Right ventricle myocardium superior (tissue), 1 donor: ENCODE results near the gene XYLT1. TPM values are rescaled to one million over a fixed set of nuclear protein-coding genes. Genes with fewer than 3 reads are reported as not detected.
A peak's percentile ranks its signal among the peaks of the same experiment; 100 is the strongest.

Source experiments
- ATAC-seq: fragments of 200-7000 bp; cut with Tn5 transposase; one replicate; pipeline ENCODE4 v1.9.1; 2020; ENCODE audit warnings: mild to moderate bottlenecking; ENCODE audit not compliant: poor library complexity
- DNase-seq: peaks from one replicate; pipeline ENCODE4 v3.0.0-alpha.2; 2020
- intact Hi-C: fragments of 100-400 bp; cut with DNase I; formaldehyde crosslinking; loops from one replicate; pipeline ENCODE4 v1.11.2; 2022
- total RNA-seq: library from RNA; stranded (reverse); fragmentation: NEBNext Ultra II Directional; extraction: Animal tissue kit (Norgen Biotek cat#: 25700); gene quantifications from one replicate; pipeline ENCODE4 v1.2.1, GENCODE V29; 2021
- donor health status: DM: no; HTN: yes; CAD: no; lungs with severe emphysema.

Gene XYLT1
- total RNA-seq, 1 donor from 2014 or later, result 1.7 TPM

- DNase-seq, result no peak
- intact Hi-C loops, result no loop called here
- ATAC-seq, result no peak
These were observed 175.9 kb downstream of the XYLT1 start for GRCh38 chr16:17294856-17295255.

GRCh38 chr16:17293813-17294558, 176.8 kb downstream of the XYLT1 start:
- intact Hi-C loops, result no loop called here
- no peak for ATAC-seq
- no peak for DNase-seq

- intact Hi-C loops, result no loop called here
- DNase-seq (no peak), ATAC-seq (no peak)
These were observed 179.5 kb downstream of the XYLT1 start for GRCh38 chr16:17291289-17291688.

- no peak for DNase-seq
- intact Hi-C loops, result no loop called here
- ATAC-seq, result peak; percentile 31
These were observed 180.8 kb downstream of the XYLT1 start for GRCh38 chr16:17289674-17290635.

- intact Hi-C loops, result no loop called here
- DNase-seq (no peak), ATAC-seq (no peak)
These were observed 181.7 kb downstream of the XYLT1 start for GRCh38 chr16:17289050-17289449.

- intact Hi-C loops, result no loop called here
- ATAC-seq, result peak; percentile 67
These were observed 183.5 kb downstream of the XYLT1 start for GRCh38 chr16:17287166-17287800.

GRCh38 chr16:17286443-17286842, 184.3 kb downstream of the XYLT1 start:
- DNase-seq (no peak), ATAC-seq (no peak)
- intact Hi-C loops, result no loop called here

More at GRCh38 chr16:17287166-17287800, 183.5 kb downstream of the XYLT1 start:
- no peak for DNase-seq

GRCh38 chr16:17283016-17283415, 187.7 kb downstream of the XYLT1 start:
- intact Hi-C loops, result no loop called here
- ATAC-seq (no peak), DNase-seq (no peak)

GRCh38 chr16:17282247-17282646, 188.5 kb downstream of the XYLT1 start:
- DNase-seq (no peak), ATAC-seq (no peak)
- intact Hi-C loops, result no loop called here

- DNase-seq, result no peak
- no peak for ATAC-seq
- intact Hi-C loops, result no loop called here
These were observed 189.7 kb downstream of the XYLT1 start for GRCh38 chr16:17281052-17281451.

- ATAC-seq (no peak), DNase-seq (no peak)
- intact Hi-C loops, result loop anchor here (5.0 kb wide), 1 partner anchor 188 kb away; no protein-coding TSS in a partner anchor
These were observed 191.8 kb downstream of the XYLT1 start for GRCh38 chr16:17278988-17279387.

GRCh38 chr16:17277981-17278381, 192.8 kb downstream of the XYLT1 start:
- peak; percentile 52 for DNase-seq
- intact Hi-C loops, result loop anchor here (5.0 kb wide), 1 partner anchor 189 kb away; no protein-coding TSS in a partner anchor
- ATAC-seq, result peak; percentile 78

GRCh38 chr16:17276610-17277009, 194.2 kb downstream of the XYLT1 start:
- intact Hi-C loops, result loop anchor here (5.0 kb wide), 1 partner anchor 191 kb away; no protein-coding TSS in a partner anchor
- ATAC-seq, result no peak
- no peak for DNase-seq

- DNase-seq, result no peak
- intact Hi-C loops, result loop anchor here (5.0 kb wide), 1 partner anchor 191 kb away; no protein-coding TSS in a partner anchor
- no peak for ATAC-seq
These were observed 194.7 kb downstream of the XYLT1 start for GRCh38 chr16:17276010-17276530.

GRCh38 chr16:17275076-17276009, 195.4 kb downstream of the XYLT1 start:
- ATAC-seq, result peak; percentile 15
- intact Hi-C loops, result loop anchor here (5.0 kb wide), 1 partner anchor 192 kb away; no protein-coding TSS in a partner anchor

GRCh38 chr16:17273142-17273561, 197.6 kb downstream of the XYLT1 start:
- ATAC-seq (no peak), DNase-seq (no peak)
- intact Hi-C loops, result no loop called here

More at GRCh38 chr16:17275076-17276009, 195.4 kb downstream of the XYLT1 start:
- no peak for DNase-seq

- ATAC-seq (no peak), DNase-seq (no peak)
- intact Hi-C loops, result no loop called here
These were observed 198.0 kb downstream of the XYLT1 start for GRCh38 chr16:17272716-17273115.

- DNase-seq (no peak), ATAC-seq (no peak)
- intact Hi-C loops, result no loop called here
These were observed 199.1 kb downstream of the XYLT1 start for GRCh38 chr16:17271687-17272086.
